Endometrial microvascular endothelial cells (primary cell): ENCODE data around the gene INVS. TPM values are rescaled to one million over a fixed set of nuclear protein-coding genes. Genes with fewer than 3 reads are reported as not detected.
"Not testable (repeated sequence)": the region's sequence is repeated elsewhere in the genome, so short reads cannot be mapped to it uniquely, and the experiment has no call there.

Source experiments
- in situ Hi-C: cut with HindIII; loops from 2 replicates; pipeline ENCODE4 v1.10.0; 2017; ENCODE audit warnings: low sequenced_read_pairs, low pct_unique_long_range_greater_than_20kb; ENCODE audit errors: inconsistent ontology term
- total RNA-seq: library from RNA; depleted of rRNA; stranded (reverse); fragments of >200 nt; gene quantifications from one replicate; pipeline ENCODE4 v1.2.3, GENCODE V29; 2015; ENCODE audit errors: inconsistent ontology term

The INVS gene
- total RNA-seq = 11.1 TPM

- in situ Hi-C loops = no loop called here
Observed at GRCh38 chr9:100098887-100099721, at the start of gene INVS, which contains the start of gene ERP44. Gene INVS, plus strand, starts transcription at chr9:100099243. Its CDS starts 5,279 bp downstream, at chr9:100104522. Gene ERP44, minus strand, starts transcription at chr9:100099000. Its CDS starts 160 bp downstream, at chr9:100098840.

- in situ Hi-C loops = loop anchor here (25.0 kb wide), 1 partner anchor 163 kb away; no protein-coding TSS in a partner anchor
Observed at GRCh38 chr9:100049551-100049950, 49.5 kb upstream of the INVS start.

- in situ Hi-C loops = no loop called here
Observed at GRCh38 chr9:100052375-100052774, 46.7 kb upstream of the INVS start.

- in situ Hi-C loops = no loop called here
Observed at GRCh38 chr9:100056561-100056960, 42.5 kb upstream of the INVS start.

GRCh38 chr9:100057624-100058023 is 41.4 kb upstream of the INVS start:
- in situ Hi-C loops = no loop called here

GRCh38 chr9:100058699-100059579 is 40.1 kb upstream of the INVS start:
- in situ Hi-C loops = no loop called here

- in situ Hi-C loops = not testable (repeated sequence)
Observed at GRCh38 chr9:100062683-100063082, 36.4 kb upstream of the INVS start.

GRCh38 chr9:100063185-100063584 is 35.9 kb upstream of the INVS start:
- in situ Hi-C loops = no loop called here

GRCh38 chr9:100064872-100065581 is 34.0 kb upstream of the INVS start:
- in situ Hi-C loops = no loop called here

GRCh38 chr9:100066539-100066938 is 32.5 kb upstream of the INVS start:
- in situ Hi-C loops = no loop called here

- in situ Hi-C loops = not testable (repeated sequence)
Observed at GRCh38 chr9:100067990-100068389, 31.1 kb upstream of the INVS start.

- in situ Hi-C loops = not testable (repeated sequence)
Observed at GRCh38 chr9:100069068-100069467, 30.0 kb upstream of the INVS start.

GRCh38 chr9:100070104-100071041 is 28.7 kb upstream of the INVS start:
- in situ Hi-C loops = no loop called here

- in situ Hi-C loops = no loop called here
Observed at GRCh38 chr9:100071271-100071670, 27.8 kb upstream of the INVS start.

- in situ Hi-C loops = no loop called here
Observed at GRCh38 chr9:100072805-100073204, 26.2 kb upstream of the INVS start.

GRCh38 chr9:100074093-100074492 is 24.9 kb upstream of the INVS start:
- in situ Hi-C loops = no loop called here

GRCh38 chr9:100074989-100075388 is 24.1 kb upstream of the INVS start:
- in situ Hi-C loops = no loop called here

- in situ Hi-C loops = not testable (repeated sequence)
Observed at GRCh38 chr9:100076256-100076655, 22.8 kb upstream of the INVS start.
